ENCODE data around the gene EEF1AKMT3. TPM values are rescaled to one million over a fixed set of nuclear protein-coding genes. Genes with fewer than 3 reads are reported as not detected.

Gene EEF1AKMT3
- total and polyA plus RNA-seq, 9 of the 15 experiments (the other 6 are each of a cell fraction or from before 2014, with no cell fraction given), result 4.1 to 17.2 (median 7.9) TPM

GRCh38 chr12:57808351-57808750 lies 35.9 kb downstream of the EEF1AKMT3 start:
- H3K36me3 ChIP-seq (ENCODE audit: control insufficient read depth, insufficient read depth, low read length), result peaks cover 8% of the 10 kb centered on the region; the same call in 2 of the 3 replicates
- no peak overlapping the region for H3K4me3 ChIP-seq
- no peaks in the 10 kb centered on the region for H3K9me3 ChIP-seq (replicated peaks; ENCODE audit: control insufficient read depth, insufficient read depth, low read depth, low read length)
- POLR2A ChIA-PET, result interaction anchor here (0.6 to 3.3 kb wide), 5 partner anchors 9 to 216 kb away, joined by 3 to 21 read pairs (median 3); partner anchors contain the start of gene AVIL
- no peaks in the 10 kb centered on the region for H3K79me2 ChIP-seq (ENCODE audit: control insufficient read depth, insufficient read depth, low read length)
- no peak overlapping the region for H3K27ac ChIP-seq (ENCODE audit: extremely low read depth, low read depth, low read length)
- no peaks in the 10 kb centered on the region for H4K20me1 ChIP-seq (replicated peaks; ENCODE audit: control insufficient read depth, insufficient read depth, low read length)
- H3K9ac ChIP-seq (ENCODE audit: insufficient read depth in 1 of 2, low read depth in 2 of 2, low read length in 2 of 2), result no peak overlapping the region
- intact Hi-C loops (cut with micrococcal nuclease) (no loop called here), in situ Hi-C loops (cut with MboI) (no loop called here)
- H3K27me3 ChIP-seq (ENCODE audit: control insufficient read depth in 2 of 2, insufficient read depth in 2 of 2, low read length in 2 of 2), result no peaks in the 10 kb centered on the region
- H3K9me1 ChIP-seq (ENCODE audit: control insufficient read depth, insufficient read depth, low read length), result peaks cover 3% of the 10 kb centered on the region
- no peak for ATAC-seq
- TF ChIP-seq TSC22D4 (tag; IDR thresholded peaks at IDR 0.05), result no peak
- H3K4me1 ChIP-seq (replicated peaks in 1 of 2; ENCODE audit: control insufficient read depth in 2 of 2, insufficient read depth in 2 of 2, low read length in 2 of 2), result peaks cover 5 to 10% of the 10 kb centered on the region in 2 experiments; a peak in 3 of 5 replicates
- WGBS (ENCODE audit: insufficient coverage, low coverage, missing lambda C conversion rate), result 58% methylated on average over 5 of the region's 5 CpGs
- BruUV-seq (replicated peaks), result no TSS peak
- no peak overlapping the region for H3K4me2 ChIP-seq (ENCODE audit: insufficient read depth, low read length)
- CTCF ChIA-PET (ENCODE audit: low intra/inter-chr PET ratio), result no interaction called here
- DNase-seq (ENCODE audit: extremely low read depth in 1 of 4, low spot score in 3 of 4), result no peak
- H2AFZ ChIP-seq (ENCODE audit: low read depth, low read length), result no peak overlapping the region
- no peak for FAIRE-seq

DNA sequence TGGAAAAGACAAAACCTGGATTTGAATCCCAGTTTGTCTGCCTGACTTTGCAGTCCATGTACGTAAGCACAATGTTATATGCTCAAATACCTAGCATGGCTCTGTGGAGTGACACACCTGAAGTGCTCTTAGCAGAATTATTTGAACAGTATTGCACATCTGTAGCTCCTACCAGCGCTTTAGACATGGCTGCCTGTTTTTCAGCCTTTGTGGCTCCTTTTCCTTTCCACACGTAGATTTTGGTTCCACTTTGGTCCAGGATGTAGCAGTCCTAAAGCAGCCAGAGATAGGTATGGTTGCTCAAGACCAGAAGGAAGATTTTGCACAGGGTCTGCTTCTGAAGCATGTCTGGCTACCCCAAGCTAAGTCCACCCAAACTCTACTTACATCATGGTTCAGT lies 37.0 kb downstream of the EEF1AKMT3 start:
- 42% methylated on average over 3 of the region's 3 CpGs for WGBS (ENCODE audit: insufficient coverage, low coverage, missing lambda C conversion rate)
- ChIA-PET POLR2A (interaction anchor here (3.3 kb wide), 1 partner anchor 10 kb away, joined by 21 read pairs; no protein-coding TSS in a partner anchor), CTCF (ENCODE audit: low intra/inter-chr PET ratio) (no interaction called here)
- Histone ChIP-seq H4K20me1 (replicated peaks; ENCODE audit: control insufficient read depth, insufficient read depth, low read length) (no peaks in the 10 kb centered on the region), H3K4me1 (replicated peaks in 1 of 2; ENCODE audit: control insufficient read depth in 2 of 2, insufficient read depth in 2 of 2, low read length in 2 of 2) (peaks cover 5 to 10% of the 10 kb centered on the region in 2 experiments; a peak in 3 of 5 replicates), H3K4me2 (ENCODE audit: insufficient read depth, low read length) (no peak overlapping the region), H3K79me2 (ENCODE audit: control insufficient read depth, insufficient read depth, low read length) (no peaks in the 10 kb centered on the region), H3K9ac (ENCODE audit: insufficient read depth in 1 of 2, low read depth in 2 of 2, low read length in 2 of 2) (no peak overlapping the region), H3K27me3 (ENCODE audit: control insufficient read depth in 2 of 2, insufficient read depth in 2 of 2, low read length in 2 of 2) (no peaks in the 10 kb centered on the region), H3K27ac (ENCODE audit: extremely low read depth, low read depth, low read length) (no peak overlapping the region), H3K9me1 (ENCODE audit: control insufficient read depth, insufficient read depth, low read length) (peaks cover 3% of the 10 kb centered on the region), H3K9me3 (replicated peaks; ENCODE audit: control insufficient read depth, insufficient read depth, low read depth, low read length) (no peaks in the 10 kb centered on the region), H3K36me3 (ENCODE audit: control insufficient read depth, insufficient read depth, low read length) (peaks cover 5% of the 10 kb centered on the region; the same call in 2 of the 3 replicates), H3K4me3 (no peak overlapping the region), H2AFZ (ENCODE audit: low read depth, low read length) (no peak overlapping the region)
- ATAC-seq (no peak), FAIRE-seq (no peak), DNase-seq (ENCODE audit: extremely low read depth in 1 of 4, low spot score in 3 of 4) (no peak)
- intact Hi-C loops (cut with micrococcal nuclease) (no loop called here), in situ Hi-C loops (cut with MboI) (no loop called here)
- BruUV-seq (replicated peaks), result no TSS peak
- TF ChIP-seq PTRF (tag; IDR thresholded peaks at IDR 0.05) (no peak), HDAC6 (IDR thresholded peaks at IDR 0.05; ENCODE audit: low read depth, low read length) (no peak), HDAC3 (IDR thresholded peaks at IDR 0.05; ENCODE audit: borderline replicate concordance, partially characterized antibody) (no peak), NEUROD1 (IDR thresholded peaks at IDR 0.05; ENCODE audit: borderline replicate concordance, low read depth, low read length, partially characterized antibody) (no peak), AFF4 (CRISPR knock-in tag; IDR thresholded peaks at IDR 0.05) (no peak), NFE2L1 (tag; IDR thresholded peaks at IDR 0.05; ENCODE audit: borderline replicate concordance, low read depth) (no peak), SPI1 (IDR thresholded peaks at IDR 0.05; ENCODE audit: borderline replicate concordance, low read depth, low read length) (no peak), HNRNPUL1 (IDR thresholded peaks at IDR 0.05; ENCODE audit: low read length) (no peak)
- TF ChIP-seq, protein P1, sequence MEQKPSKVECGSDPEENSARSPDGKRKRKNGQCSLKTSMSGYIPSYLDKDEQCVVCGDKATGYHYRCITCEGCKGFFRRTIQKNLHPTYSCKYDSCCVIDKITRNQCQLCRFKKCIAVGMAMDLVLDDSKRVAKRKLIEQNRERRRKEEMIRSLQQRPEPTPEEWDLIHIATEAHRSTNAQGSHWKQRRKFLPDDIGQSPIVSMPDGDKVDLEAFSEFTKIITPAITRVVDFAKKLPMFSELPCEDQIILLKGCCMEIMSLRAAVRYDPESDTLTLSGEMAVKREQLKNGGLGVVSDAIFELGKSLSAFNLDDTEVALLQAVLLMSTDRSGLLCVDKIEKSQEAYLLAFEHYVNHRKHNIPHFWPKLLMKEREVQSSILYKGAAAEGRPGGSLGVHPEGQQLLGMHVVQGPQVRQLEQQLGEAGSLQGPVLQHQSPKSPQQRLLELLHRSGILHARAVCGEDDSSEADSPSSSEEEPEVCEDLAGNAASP (IDR thresholded peaks at IDR 0.05), result no peak
- TF ChIP-seq, protein P2, sequence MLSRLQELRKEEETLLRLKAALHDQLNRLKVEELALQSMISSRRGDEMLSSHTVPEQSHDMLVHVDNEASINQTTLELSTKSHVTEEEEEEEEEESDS (CRISPR knock-in tag; IDR thresholded peaks at IDR 0.05), result no peak

Measured in K562 (cell line).